Measurements from ENCODE around the gene CTNNA3. TPM values are rescaled to one million over a fixed set of nuclear protein-coding genes. Genes with fewer than 3 reads are reported as not detected.

The CTNNA3 gene
- total RNA-seq, 1 donor from 2014 or later = 0.30 TPM

GRCh38 chr10:65993451-65993850, 1702.5 kb downstream of the CTNNA3 start:
- TF ChIP-seq CTCF (IDR thresholded peaks at IDR 0.05) = no peak
- H3K36me3 Mint-ChIP-seq (ENCODE audit: unreplicated experiment) = no peaks in the 10 kb centered on the region
- no peak for DNase-seq (ENCODE audit: extremely low spot score, unreplicated experiment)
- peaks cover 14% of the 10 kb centered on the region for H3K27me3 Mint-ChIP-seq (ENCODE audit: unreplicated experiment)
- H3K27ac Mint-ChIP-seq (ENCODE audit: unreplicated experiment) = no peak overlapping the region
- no peaks in the 10 kb centered on the region for H3K4me1 Mint-ChIP-seq (ENCODE audit: unreplicated experiment)
- peaks cover 23% of the 10 kb centered on the region for H3K9me3 Mint-ChIP-seq (ENCODE audit: unreplicated experiment)
- no peak overlapping the region for H3K4me3 Mint-ChIP-seq (ENCODE audit: unreplicated experiment)

GRCh38 chr10:65968871-65969270, 1727.1 kb downstream of the CTNNA3 start:
- DNase-seq (ENCODE audit: extremely low spot score, unreplicated experiment) = no peak
- TF ChIP-seq CTCF (IDR thresholded peaks at IDR 0.05) = no peak
- Mint-ChIP-seq H3K36me3 (ENCODE audit: unreplicated experiment) (no peaks in the 10 kb centered on the region), H3K27ac (ENCODE audit: unreplicated experiment) (no peak overlapping the region), H3K9me3 (ENCODE audit: unreplicated experiment) (peaks cover 15% of the 10 kb centered on the region), H3K4me3 (ENCODE audit: unreplicated experiment) (no peak overlapping the region), H3K4me1 (ENCODE audit: unreplicated experiment) (no peaks in the 10 kb centered on the region), H3K27me3 (ENCODE audit: unreplicated experiment) (peaks cover 5% of the 10 kb centered on the region)

GRCh38 chr10:65968437-65968836, 1727.6 kb downstream of the CTNNA3 start:
- no peaks in the 10 kb centered on the region for H3K36me3 Mint-ChIP-seq (ENCODE audit: unreplicated experiment)
- H3K4me3 Mint-ChIP-seq (ENCODE audit: unreplicated experiment) = no peak overlapping the region
- DNase-seq (ENCODE audit: extremely low spot score, unreplicated experiment) = no peak

GRCh38 chr10:65964205-65964604, 1731.8 kb downstream of the CTNNA3 start:
- Mint-ChIP-seq H3K27me3 (ENCODE audit: unreplicated experiment) (peaks cover 7% of the 10 kb centered on the region), H3K36me3 (ENCODE audit: unreplicated experiment) (no peaks in the 10 kb centered on the region), H3K4me1 (ENCODE audit: unreplicated experiment) (no peaks in the 10 kb centered on the region), H3K9me3 (ENCODE audit: unreplicated experiment) (peaks cover 3% of the 10 kb centered on the region), H3K4me3 (ENCODE audit: unreplicated experiment) (no peak overlapping the region), H3K27ac (ENCODE audit: unreplicated experiment) (no peak overlapping the region)
- DNase-seq (ENCODE audit: extremely low spot score, unreplicated experiment) = no peak
- TF ChIP-seq CTCF (IDR thresholded peaks at IDR 0.05) = no peak

More at GRCh38 chr10:65968437-65968836, 1727.6 kb downstream of the CTNNA3 start:
- H3K27ac Mint-ChIP-seq (ENCODE audit: unreplicated experiment) = no peak overlapping the region
- peaks cover 14% of the 10 kb centered on the region for H3K9me3 Mint-ChIP-seq (ENCODE audit: unreplicated experiment)
- no peaks in the 10 kb centered on the region for H3K4me1 Mint-ChIP-seq (ENCODE audit: unreplicated experiment)
- peaks cover 5% of the 10 kb centered on the region for H3K27me3 Mint-ChIP-seq (ENCODE audit: unreplicated experiment)
- TF ChIP-seq CTCF (IDR thresholded peaks at IDR 0.05) = no peak

- DNase-seq (ENCODE audit: extremely low spot score, unreplicated experiment) = no peak
Measured at GRCh38 chr10:65952086-65952485, 1743.9 kb downstream of the CTNNA3 start.

More at GRCh38 chr10:65952086-65952485, 1743.9 kb downstream of the CTNNA3 start:
- Mint-ChIP-seq H3K27me3 (ENCODE audit: unreplicated experiment) (no peaks in the 10 kb centered on the region), H3K4me1 (ENCODE audit: unreplicated experiment) (peaks cover under 1% of the 10 kb centered on the region), H3K4me3 (ENCODE audit: unreplicated experiment) (no peak overlapping the region), H3K36me3 (ENCODE audit: unreplicated experiment) (no peaks in the 10 kb centered on the region), H3K9me3 (ENCODE audit: unreplicated experiment) (peaks cover 14% of the 10 kb centered on the region), H3K27ac (ENCODE audit: unreplicated experiment) (no peak overlapping the region)
- no peak for TF ChIP-seq CTCF (IDR thresholded peaks at IDR 0.05)
